ENCODE data around the gene ATG10. TPM values are rescaled to one million over a fixed set of nuclear protein-coding genes. Genes with fewer than 3 reads are reported as not detected.

The ATG10 gene
- total RNA-seq, 2 donors from 2014 or later = 3.2 to 16.7 TPM

DNA sequence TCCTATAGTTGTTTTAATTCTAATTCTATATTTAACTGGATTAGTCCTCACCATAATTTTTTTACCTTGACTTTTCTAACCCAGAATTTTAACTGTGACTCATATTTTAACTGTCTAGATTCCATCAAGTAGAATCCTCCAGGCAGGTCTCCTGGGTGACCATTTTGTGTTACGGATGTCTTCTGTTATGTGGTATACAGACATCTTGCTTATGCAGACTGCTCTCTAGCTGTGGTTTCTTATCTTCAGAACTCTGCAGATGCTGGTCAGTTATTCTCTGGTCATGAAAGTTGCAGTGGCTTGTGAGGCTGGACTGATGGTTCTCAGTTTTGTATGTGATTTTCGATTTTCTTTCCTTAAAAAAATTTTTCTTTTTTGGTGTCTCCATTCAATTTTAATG is 139.4 kb downstream of the ATG10 start:
- Histone ChIP-seq H3K27me3 (replicated peaks; ENCODE audit: insufficient read depth) (no peaks in the 10 kb centered on the region), H3K4me1 (replicated peaks) (no peaks in the 10 kb centered on the region), H3K27ac (no peak overlapping the region), H3K9me3 (no peaks in the 10 kb centered on the region), H3K36me3 (no peaks in the 10 kb centered on the region), H3K4me3 (no peak overlapping the region)
- intact Hi-C loops (cut with DNase I) = no loop called here
- WGBS = 97% methylated on average over 2 of the region's 2 CpGs
- TF ChIP-seq, protein P1, sequence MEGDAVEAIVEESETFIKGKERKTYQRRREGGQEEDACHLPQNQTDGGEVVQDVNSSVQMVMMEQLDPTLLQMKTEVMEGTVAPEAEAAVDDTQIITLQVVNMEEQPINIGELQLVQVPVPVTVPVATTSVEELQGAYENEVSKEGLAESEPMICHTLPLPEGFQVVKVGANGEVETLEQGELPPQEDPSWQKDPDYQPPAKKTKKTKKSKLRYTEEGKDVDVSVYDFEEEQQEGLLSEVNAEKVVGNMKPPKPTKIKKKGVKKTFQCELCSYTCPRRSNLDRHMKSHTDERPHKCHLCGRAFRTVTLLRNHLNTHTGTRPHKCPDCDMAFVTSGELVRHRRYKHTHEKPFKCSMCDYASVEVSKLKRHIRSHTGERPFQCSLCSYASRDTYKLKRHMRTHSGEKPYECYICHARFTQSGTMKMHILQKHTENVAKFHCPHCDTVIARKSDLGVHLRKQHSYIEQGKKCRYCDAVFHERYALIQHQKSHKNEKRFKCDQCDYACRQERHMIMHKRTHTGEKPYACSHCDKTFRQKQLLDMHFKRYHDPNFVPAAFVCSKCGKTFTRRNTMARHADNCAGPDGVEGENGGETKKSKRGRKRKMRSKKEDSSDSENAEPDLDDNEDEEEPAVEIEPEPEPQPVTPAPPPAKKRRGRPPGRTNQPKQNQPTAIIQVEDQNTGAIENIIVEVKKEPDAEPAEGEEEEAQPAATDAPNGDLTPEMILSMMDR (IDR thresholded peaks at IDR 0.05) = no peak
- TF ChIP-seq POLR2A (IDR thresholded peaks at IDR 0.05) (no peak), POLR2AphosphoS5 (IDR thresholded peaks at IDR 0.05) (no peak)
- no peak for DNase-seq (ENCODE audit: low spot score)

- no peak for DNase-seq (ENCODE audit: low spot score)
- Histone ChIP-seq H3K27me3 (replicated peaks; ENCODE audit: insufficient read depth) (no peaks in the 10 kb centered on the region), H3K36me3 (no peaks in the 10 kb centered on the region), H3K9me3 (no peaks in the 10 kb centered on the region), H3K4me1 (replicated peaks) (no peaks in the 10 kb centered on the region), H3K27ac (no peak overlapping the region), H3K4me3 (no peak overlapping the region)
- 100% methylated on average over 1 of the region's 1 CpG for WGBS
- intact Hi-C loops (cut with DNase I) = no loop called here
- TF ChIP-seq POLR2AphosphoS5 (IDR thresholded peaks at IDR 0.05) (no peak), POLR2A (IDR thresholded peaks at IDR 0.05) (no peak)
- TF ChIP-seq, protein P1 (IDR thresholded peaks at IDR 0.05) = no peak
Observed at GRCh38 chr5:82115858-82116257, 144.0 kb downstream of the ATG10 start.

DNA sequence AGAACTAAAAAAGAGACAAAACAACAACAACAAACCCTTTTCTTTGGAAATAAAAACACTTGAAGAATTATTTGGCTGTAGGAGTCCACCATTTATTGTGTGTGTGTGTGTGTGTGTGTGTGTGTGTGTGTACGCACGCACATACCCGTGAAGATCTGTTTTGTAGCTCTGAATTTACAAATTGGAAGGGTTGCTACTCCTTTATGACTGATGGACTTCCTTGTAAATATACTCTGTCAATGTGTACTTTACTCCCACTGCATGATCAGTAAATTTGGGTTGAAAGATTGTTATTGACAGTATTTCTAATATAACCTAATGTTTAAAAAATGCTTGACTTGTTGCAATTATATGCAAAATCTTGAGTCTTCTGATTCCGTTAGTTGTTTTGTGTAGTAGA is 148.1 kb downstream of the ATG10 start:
- DNase-seq (ENCODE audit: low spot score) = no peak
- Histone ChIP-seq H3K4me1 (replicated peaks) (no peaks in the 10 kb centered on the region), H3K9me3 (no peaks in the 10 kb centered on the region), H3K27ac (no peak overlapping the region), H3K4me3 (no peak overlapping the region), H3K27me3 (replicated peaks; ENCODE audit: insufficient read depth) (no peaks in the 10 kb centered on the region), H3K36me3 (no peaks in the 10 kb centered on the region)
- no peak for TF ChIP-seq POLR2AphosphoS5 (IDR thresholded peaks at IDR 0.05)
- TF ChIP-seq, protein P1 (IDR thresholded peaks at IDR 0.05) = no peak
- no peak for TF ChIP-seq POLR2A (IDR thresholded peaks at IDR 0.05)
- 91% methylated on average over 4 of the region's 4 CpGs for WGBS
- intact Hi-C loops (cut with DNase I) = no loop called here

GRCh38 chr5:82129723-82130285 is 158.0 kb downstream of the ATG10 start:
- DNase-seq (ENCODE audit: low spot score) = no peak
- Histone ChIP-seq H3K27ac (no peak overlapping the region), H3K4me1 (replicated peaks) (no peaks in the 10 kb centered on the region), H3K4me3 (no peak overlapping the region), H3K9me3 (no peaks in the 10 kb centered on the region), H3K27me3 (replicated peaks; ENCODE audit: insufficient read depth) (no peaks in the 10 kb centered on the region), H3K36me3 (no peaks in the 10 kb centered on the region)
- TF ChIP-seq POLR2A (IDR thresholded peaks at IDR 0.05) = no peak
- TF ChIP-seq POLR2AphosphoS5 (IDR thresholded peaks at IDR 0.05) = no peak
- TF ChIP-seq, protein P1 (IDR thresholded peaks at IDR 0.05) = no peak
- intact Hi-C loops (cut with DNase I) = no loop called here
- WGBS = 91% methylated on average over 13 of the region's 13 CpGs

DNA sequence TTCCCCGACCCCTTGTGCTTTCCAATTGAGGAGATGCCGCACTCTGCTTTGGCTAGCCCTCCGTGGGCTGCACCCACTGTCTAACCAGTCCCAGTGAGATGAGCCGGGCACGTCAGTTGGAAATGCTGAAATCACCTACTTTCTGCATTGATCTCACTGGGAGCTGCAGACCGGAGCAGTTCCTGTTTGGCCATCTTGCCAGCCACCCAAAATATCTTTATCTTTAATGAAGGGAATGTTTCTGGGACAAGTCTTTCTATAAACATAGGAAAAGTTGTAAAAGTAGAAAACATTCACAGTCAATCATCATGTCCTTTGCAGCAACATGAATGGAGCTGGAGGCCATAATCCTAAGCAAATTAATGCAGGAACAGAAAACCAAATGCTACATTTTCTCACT is 158.8 kb downstream of the ATG10 start:
- 90% methylated on average over 6 of the region's 6 CpGs for whole genome bisulfite sequencing
- intact Hi-C loops (cut with DNase I) = no loop called here
- no peaks in the 10 kb centered on the region for H3K4me1 ChIP-seq (replicated peaks)

More for the DNA sequence above, 158.8 kb downstream of the ATG10 start:
- no peaks in the 10 kb centered on the region for H3K9me3 ChIP-seq
- no peaks in the 10 kb centered on the region for H3K27me3 ChIP-seq (replicated peaks; ENCODE audit: insufficient read depth)
- no peak overlapping the region for H3K27ac ChIP-seq
- DNase-seq (ENCODE audit: low spot score) = no peak
- H3K36me3 ChIP-seq = no peaks in the 10 kb centered on the region
- TF ChIP-seq, protein P1 (IDR thresholded peaks at IDR 0.05) = no peak
- TF ChIP-seq POLR2AphosphoS5 (IDR thresholded peaks at IDR 0.05) (no peak), POLR2A (IDR thresholded peaks at IDR 0.05) (no peak)
- H3K4me3 ChIP-seq = no peak overlapping the region

Measured in prostate gland (tissue), 2 donors.